ENCODE data around the gene SMC1B. TPM values are rescaled to one million over a fixed set of nuclear protein-coding genes. Genes with fewer than 3 reads are reported as not detected.
"Not testable (repeated sequence)": the region's sequence is repeated elsewhere in the genome, so short reads cannot be mapped to it uniquely, and the experiment has no call there.

The SMC1B gene
- total RNA-seq, result not detected

GRCh38 chr22:45413368-45414211 lies at the start of gene SMC1B, which contains the start of gene RIBC2:
Gene SMC1B, minus strand, starts transcription at chr22:45413599. Its CDS starts 32 bp downstream, at chr22:45413567.
Gene RIBC2, plus strand, starts transcription at chr22:45413693. Its CDS starts 194 bp downstream, at chr22:45413887.
- peak; percentile 66 to 88 (median 71) for DNase-seq (ENCODE audit: low read depth in 2 of 3, low spot score in 2 of 3)

GRCh38 chr22:45462034-45462655 lies 48.7 kb upstream of the SMC1B start:
- DNase-seq (ENCODE audit: low read depth in 2 of 3, low spot score in 2 of 3), result peak in 2 of 3 donors; percentile 15 to 40

GRCh38 chr22:45460288-45461109 lies 47.1 kb upstream of the SMC1B start:
- DNase-seq (ENCODE audit: low read depth in 2 of 3, low spot score in 2 of 3), result no peak

- DNase-seq (ENCODE audit: low read depth in 2 of 3, low spot score in 2 of 3), result no peak
These were observed 45.8 kb upstream of the SMC1B start for GRCh38 chr22:45459235-45459634.

GRCh38 chr22:45458532-45458931 lies 45.1 kb upstream of the SMC1B start:
- DNase-seq (ENCODE audit: low read depth in 2 of 3, low spot score in 2 of 3), result no peak

GRCh38 chr22:45456811-45457210 lies 43.4 kb upstream of the SMC1B start:
- no peak for DNase-seq (ENCODE audit: low read depth in 2 of 3, low spot score in 2 of 3)

- no peak for DNase-seq (ENCODE audit: low read depth in 2 of 3, low spot score in 2 of 3)
These were observed 42.2 kb upstream of the SMC1B start for GRCh38 chr22:45455621-45456020.

- no peak for DNase-seq (ENCODE audit: low read depth in 2 of 3, low spot score in 2 of 3)
These were observed 41.8 kb upstream of the SMC1B start for GRCh38 chr22:45455212-45455611.

GRCh38 chr22:45454275-45454674 lies 40.9 kb upstream of the SMC1B start:
- DNase-seq (ENCODE audit: low read depth in 2 of 3, low spot score in 2 of 3), result no peak

- no peak for DNase-seq (ENCODE audit: low read depth in 2 of 3, low spot score in 2 of 3)
These were observed 40.4 kb upstream of the SMC1B start for GRCh38 chr22:45453764-45454163.

- DNase-seq (ENCODE audit: low read depth in 2 of 3, low spot score in 2 of 3), result no peak
These were observed 39.4 kb upstream of the SMC1B start for GRCh38 chr22:45452565-45453379.

GRCh38 chr22:45451972-45452371 lies 38.6 kb upstream of the SMC1B start:
- no peak for DNase-seq (ENCODE audit: low read depth in 2 of 3, low spot score in 2 of 3)

- no peak for DNase-seq (ENCODE audit: low read depth in 2 of 3, low spot score in 2 of 3)
These were observed 37.7 kb upstream of the SMC1B start for GRCh38 chr22:45450921-45451651.

GRCh38 chr22:45450101-45450785 lies 36.8 kb upstream of the SMC1B start:
- no peak for DNase-seq (ENCODE audit: low read depth in 2 of 3, low spot score in 2 of 3)

GRCh38 chr22:45449442-45449841 lies 36.0 kb upstream of the SMC1B start:
- not testable (repeated sequence) for DNase-seq (ENCODE audit: low read depth in 2 of 3, low spot score in 2 of 3)

GRCh38 chr22:45448431-45448830 lies 35.0 kb upstream of the SMC1B start:
- no peak for DNase-seq (ENCODE audit: low read depth in 2 of 3, low spot score in 2 of 3)

GRCh38 chr22:45447596-45447995 lies 34.2 kb upstream of the SMC1B start:
- not testable (repeated sequence) for DNase-seq (ENCODE audit: low read depth in 2 of 3, low spot score in 2 of 3)

- no peak for DNase-seq (ENCODE audit: low read depth in 2 of 3, low spot score in 2 of 3)
These were observed 32.8 kb upstream of the SMC1B start for GRCh38 chr22:45446216-45446615.
